Keratinocyte (primary cell): ENCODE results near the gene YWHAQ. TPM values are rescaled to one million over a fixed set of nuclear protein-coding genes. Genes with fewer than 3 reads are reported as not detected.

Experiments used
- DNase-seq: peaks from one replicate; pipeline ENCODE4 v3.0.0-alpha.2; 2011; ENCODE audit warnings: low read depth, missing footprints, low spot score
- FAIRE-seq: peaks from 2 replicates; lab custom pipeline; 2011; peaks lifted over from hg19 to GRCh38; lab: Jason Lieb, UNC
- H2AFZ ChIP-seq: 2 replicates; pipeline ENCODE4 v1.6.0; 2012; ENCODE audit warnings: low read length, control low read depth, inconsistent platforms; ENCODE audit not compliant: control insufficient read depth
- H3K27ac ChIP-seq: 2 replicates; pipeline ENCODE4 v1.5.1; 2011; ENCODE audit warnings: low read length; ENCODE audit not compliant: control insufficient read depth, insufficient read depth
- H3K27me3 ChIP-seq: 3 replicates; pipeline ENCODE4 v1.6.0; 2011; ENCODE audit warnings: low read length; ENCODE audit not compliant: control insufficient read depth, insufficient read depth; ENCODE audit errors: extremely low read depth
- H3K36me3 ChIP-seq, 2 experiments: 2 replicates in 1 of 2; 3 replicates in 1 of 2; pipeline ENCODE4 v1.5.1; 2011; ENCODE audit warnings: low read length in 2 of 2, mild to moderate bottlenecking in 1 of 2; ENCODE audit not compliant: control insufficient read depth in 2 of 2, insufficient read depth in 2 of 2; ENCODE audit errors: extremely low read depth in 1 of 2
- H3K4me1 ChIP-seq: 3 replicates; pipeline ENCODE4 v1.5.1; 2011; ENCODE audit warnings: low read length; ENCODE audit not compliant: control insufficient read depth, insufficient read depth; ENCODE audit errors: extremely low read depth
- H3K4me2 ChIP-seq: 3 replicates; pipeline ENCODE4 v1.6.0; 2011; ENCODE audit warnings: low read depth, low read length; ENCODE audit not compliant: control insufficient read depth, insufficient read depth; ENCODE audit errors: extremely low read depth
- H3K4me3 ChIP-seq, 3 experiments: fragments of 200-600 bp in 1 of 3; sonication (generic) in 1 of 3; 2 replicates in 2 of 3; 3 replicates in 1 of 3; pipeline ENCODE4 v1.5.1; 2011 to 2016; ENCODE audit warnings: low read length in 3 of 3, mild to moderate bottlenecking in 3 of 3, control low read depth in 2 of 3, inconsistent platforms in 1 of 3, low read depth in 1 of 3, mixed read lengths in 1 of 3, mixed run types in 1 of 3, moderate library complexity in 1 of 3; ENCODE audit not compliant: control insufficient read depth in 2 of 3, insufficient read depth in 2 of 3; ENCODE audit errors: extremely low read depth in 1 of 3
- H3K79me2 ChIP-seq: 2 replicates; pipeline ENCODE4 v1.6.0; 2012; ENCODE audit warnings: low read length; ENCODE audit not compliant: control insufficient read depth, insufficient read depth
- H3K9ac ChIP-seq: 3 replicates; pipeline ENCODE4 v1.6.0; 2011; ENCODE audit warnings: low read length; ENCODE audit not compliant: control insufficient read depth, insufficient read depth; ENCODE audit errors: extremely low read depth
- H3K9me1 ChIP-seq: 3 replicates; pipeline ENCODE4 v1.6.0; 2011; ENCODE audit warnings: low read length; ENCODE audit not compliant: control insufficient read depth, insufficient read depth; ENCODE audit errors: extremely low read depth
- H3K9me3 ChIP-seq: 2 replicates; pipeline ENCODE4 v1.5.1; 2012; ENCODE audit warnings: low read depth, low read length; ENCODE audit not compliant: control insufficient read depth
- H4K20me1 ChIP-seq: 3 replicates; pipeline ENCODE4 v1.6.0; 2011; ENCODE audit warnings: low read length; ENCODE audit not compliant: control insufficient read depth, insufficient read depth; ENCODE audit errors: extremely low read depth
- CTCF ChIP-seq, 3 experiments: IDR thresholded peaks in 1 of 3; conservative IDR thresholded peaks in 1 of 3; optimal IDR thresholded peaks in 1 of 3; 2 replicates in 2 of 3; 3 replicates in 1 of 3; pipeline versions ENCODE3 to v1.5.1; 2011; ENCODE audit warnings: low read length in 3 of 3, mild to moderate bottlenecking in 3 of 3, moderate library complexity in 2 of 3, control low read depth in 1 of 3, inconsistent platforms in 1 of 3; ENCODE audit not compliant: insufficient read depth in 2 of 3; ENCODE audit errors: extremely low read depth in 1 of 3
- EZH2 ChIP-seq: IDR thresholded peaks from one replicate; pipeline ENCODE4 v1.6.1; 2012; ENCODE audit warnings: inconsistent platforms, mild to moderate bottlenecking, low read length, moderate library complexity
- dilution Hi-C: fragments of 300-500 bp; cut with MboI; formaldehyde crosslinking; loops from one replicate; pipeline ENCODE4 v1.7.0; 2020; ENCODE audit warnings: low sequenced_read_pairs; ENCODE audit not compliant: extremely low pct_ligation_motif_present
- polyA plus RNA-seq, 5 experiments: library from polyadenylated mRNA; depleted of rRNA in 3 of 5; stranded (reverse) in 3 of 5; stranded (forward) in 1 of 5; unstranded in 1 of 5; fragments of >200 nt; gene quantifications; 1 replicate in 1 of 5; 2 replicates in 3 of 5; 3 replicates in 1 of 5; pipeline versions ENCODE4 v1.2.1 to v1.2.3, GENCODE V29; 2011 to 2012; ENCODE audit warnings: missing spikeins in 2 of 5, low read depth in 1 of 5, low replicate concordance in 1 of 5

The YWHAQ gene
- polyA plus RNA-seq, 1 donor (not counting 4 experiments of a cell fraction or from before 2014, with no cell fraction given): 593 TPM

DNA sequence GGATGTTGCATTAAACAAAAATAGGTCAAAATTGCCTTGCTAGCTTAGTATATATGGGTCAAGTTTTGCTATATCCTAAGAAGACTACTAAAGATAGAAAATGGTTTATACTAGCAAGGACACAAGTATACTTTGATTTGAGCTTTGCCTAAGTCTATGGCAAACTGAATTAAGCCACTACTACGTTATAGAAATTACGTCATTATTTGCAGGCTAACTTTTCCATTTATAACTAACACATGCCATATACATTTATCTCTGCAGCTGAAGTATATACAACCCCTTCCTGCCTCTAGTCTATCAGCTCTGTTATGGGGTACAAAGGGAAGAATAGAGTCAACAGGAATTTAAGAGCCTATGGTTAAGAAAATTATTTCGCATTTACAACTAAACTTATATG lies 16.2 kb downstream of the YWHAQ start:
- no peak overlapping the region for H3K27ac ChIP-seq
- no peak for DNase-seq
- H3K27me3 ChIP-seq: no peaks in the 10 kb centered on the region
- no peak for FAIRE-seq
- no peak for TF ChIP-seq EZH2
- no peak for TF ChIP-seq CTCF (optimal IDR thresholded peaks at IDR 0.05 in 1 of 3, IDR thresholded peaks at IDR 0.05 in 1 of 3, conservative IDR thresholded peaks at IDR 0.05 in 1 of 3; ENCODE audit: extremely low read depth in 1 of 3, insufficient read depth in 2 of 3, low read length in 3 of 3)
- H4K20me1 ChIP-seq: peaks cover 17% of the 10 kb centered on the region
- H3K4me1 ChIP-seq: no peaks in the 10 kb centered on the region
- no peaks in the 10 kb centered on the region for H3K9me3 ChIP-seq
- no peak overlapping the region for H3K4me3 ChIP-seq
- peaks cover 3 to 11% of the 10 kb centered on the region in 2 experiments for H3K36me3 ChIP-seq
- dilution Hi-C loops: no loop called here
- no peak overlapping the region for H3K9ac ChIP-seq
- H2AFZ ChIP-seq: no peak overlapping the region
- H3K4me2 ChIP-seq: no peak overlapping the region
- no peaks in the 10 kb centered on the region for H3K9me1 ChIP-seq
- peaks cover 98% of the 10 kb centered on the region for H3K79me2 ChIP-seq

DNA sequence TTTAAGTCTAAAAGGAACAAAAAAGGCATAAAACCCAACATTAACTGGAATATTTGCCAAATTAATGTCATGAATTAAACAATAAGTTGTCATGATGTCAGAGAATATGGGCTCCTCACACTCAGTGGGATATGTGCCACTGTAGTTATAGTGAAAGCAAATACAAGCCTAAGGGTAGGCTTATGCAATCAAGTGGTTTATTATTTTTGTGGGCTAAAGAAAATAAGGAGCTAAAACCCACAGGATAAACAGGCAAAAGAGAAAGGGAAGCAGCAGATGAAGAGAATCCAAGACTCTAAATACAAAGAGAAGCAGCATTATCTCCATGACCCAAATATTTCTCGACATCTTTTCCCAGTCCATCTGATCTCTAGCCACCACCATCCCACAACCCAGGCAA lies 17.5 kb downstream of the YWHAQ start:
- peaks cover 17% of the 10 kb centered on the region for H4K20me1 ChIP-seq

More for the DNA sequence above, 17.5 kb downstream of the YWHAQ start:
- H3K4me2 ChIP-seq: no peak overlapping the region
- no peak overlapping the region for H3K9ac ChIP-seq
- H3K9me3 ChIP-seq: no peaks in the 10 kb centered on the region
- no peak for DNase-seq
- dilution Hi-C loops: no loop called here
- H3K27ac ChIP-seq: no peak overlapping the region
- TF ChIP-seq CTCF (optimal IDR thresholded peaks at IDR 0.05 in 1 of 3, IDR thresholded peaks at IDR 0.05 in 1 of 3, conservative IDR thresholded peaks at IDR 0.05 in 1 of 3; ENCODE audit: extremely low read depth in 1 of 3, insufficient read depth in 2 of 3, low read length in 3 of 3) (no peak), EZH2 (no peak)
- peaks cover 98% of the 10 kb centered on the region for H3K79me2 ChIP-seq
- H3K4me1 ChIP-seq: peaks cover 4% of the 10 kb centered on the region
- peaks cover 3 to 11% of the 10 kb centered on the region in 2 experiments for H3K36me3 ChIP-seq
- H3K9me1 ChIP-seq: no peaks in the 10 kb centered on the region
- no peaks in the 10 kb centered on the region for H3K27me3 ChIP-seq
- H2AFZ ChIP-seq: no peak overlapping the region
- no peak for FAIRE-seq
- H3K4me3 ChIP-seq: no peak overlapping the region
